GM19025 (cell line): Measurements from ENCODE around the gene CWF19L1.

Source experiments
- ATAC-seq: cut with Tn5 transposase; IDR thresholded peaks from one replicate; pipeline ENCODE4 v1.9.1; 2021; ENCODE audit warnings: mild to moderate bottlenecking, low read depth, moderate library complexity; ENCODE audit not compliant: unreplicated experiment

The CWF19L1 gene

GRCh38 chr10:100184426-100184825 lies 83.0 kb downstream of the CWF19L1 start:
- ATAC-seq, result no peak

DNA sequence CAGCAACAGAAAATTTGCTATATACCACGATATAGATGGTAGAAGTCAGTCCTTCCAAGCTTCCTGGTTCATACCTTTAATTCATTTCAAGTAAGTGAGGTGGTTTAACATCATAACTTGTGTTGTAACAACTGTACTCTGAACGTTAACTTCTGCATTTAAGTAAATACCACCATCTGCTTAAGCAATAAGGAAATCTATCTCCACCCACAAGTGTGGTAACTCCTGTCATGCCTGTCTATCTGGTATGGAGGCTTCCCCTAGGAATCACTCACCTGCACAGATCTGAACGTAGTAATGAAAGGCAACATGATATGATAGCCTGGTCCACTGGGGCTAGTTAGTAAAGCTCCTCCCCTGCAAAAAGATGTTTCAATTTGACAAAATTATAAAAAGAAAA lies 84.0 kb downstream of the CWF19L1 start:
- ATAC-seq, result no peak

- ATAC-seq, result no peak
Measured at GRCh38 chr10:100182908-100183307, 84.5 kb downstream of the CWF19L1 start.
